ENCODE data around the gene SPTSSA.
"Not testable (repeated sequence)": the region's sequence is repeated elsewhere in the genome, so short reads cannot be mapped to it uniquely, and the experiment has no call there.

Gene SPTSSA

DNA sequence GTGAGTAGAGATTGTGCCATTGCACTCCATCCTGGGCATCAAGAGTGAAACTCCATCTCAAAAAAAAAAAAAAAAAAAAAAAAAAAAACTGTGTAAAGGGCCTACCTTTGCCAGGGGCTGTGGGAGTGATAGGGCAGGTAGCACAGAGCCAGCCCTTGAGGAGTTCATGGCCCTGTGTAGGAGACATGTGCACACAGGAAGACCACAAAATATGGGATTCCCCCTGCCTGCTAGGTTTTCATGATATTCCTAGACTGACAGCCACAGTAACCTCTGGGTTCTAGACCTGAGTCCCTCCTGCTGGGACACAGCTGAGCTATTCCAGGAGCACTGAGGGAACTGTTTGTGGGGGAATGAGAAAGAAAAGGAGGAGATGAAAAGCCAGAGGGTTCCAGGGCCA lies 8.3 kb upstream of the SPTSSA start:
- DNase-seq = no peak

DNA sequence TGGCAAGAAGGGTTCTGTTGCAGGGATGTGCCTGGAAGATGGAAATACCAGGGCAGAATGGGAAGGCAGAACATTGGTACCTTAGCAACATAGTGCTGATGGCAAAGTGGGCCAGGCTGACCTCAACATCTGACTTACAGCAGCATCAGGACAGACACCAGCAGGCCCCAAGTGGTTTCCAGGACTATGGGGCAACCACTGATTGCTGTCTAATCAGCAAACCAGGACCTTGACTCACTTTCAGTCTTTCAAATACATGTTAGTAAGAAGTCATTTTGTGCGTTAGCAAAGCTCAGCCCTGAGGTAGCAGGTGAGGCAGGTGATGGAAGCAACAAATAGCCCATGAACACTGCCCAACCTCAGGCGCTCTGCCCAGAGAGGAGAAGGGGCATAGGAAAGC lies 4.7 kb upstream of the SPTSSA start:
- no peak for DNase-seq

DNA sequence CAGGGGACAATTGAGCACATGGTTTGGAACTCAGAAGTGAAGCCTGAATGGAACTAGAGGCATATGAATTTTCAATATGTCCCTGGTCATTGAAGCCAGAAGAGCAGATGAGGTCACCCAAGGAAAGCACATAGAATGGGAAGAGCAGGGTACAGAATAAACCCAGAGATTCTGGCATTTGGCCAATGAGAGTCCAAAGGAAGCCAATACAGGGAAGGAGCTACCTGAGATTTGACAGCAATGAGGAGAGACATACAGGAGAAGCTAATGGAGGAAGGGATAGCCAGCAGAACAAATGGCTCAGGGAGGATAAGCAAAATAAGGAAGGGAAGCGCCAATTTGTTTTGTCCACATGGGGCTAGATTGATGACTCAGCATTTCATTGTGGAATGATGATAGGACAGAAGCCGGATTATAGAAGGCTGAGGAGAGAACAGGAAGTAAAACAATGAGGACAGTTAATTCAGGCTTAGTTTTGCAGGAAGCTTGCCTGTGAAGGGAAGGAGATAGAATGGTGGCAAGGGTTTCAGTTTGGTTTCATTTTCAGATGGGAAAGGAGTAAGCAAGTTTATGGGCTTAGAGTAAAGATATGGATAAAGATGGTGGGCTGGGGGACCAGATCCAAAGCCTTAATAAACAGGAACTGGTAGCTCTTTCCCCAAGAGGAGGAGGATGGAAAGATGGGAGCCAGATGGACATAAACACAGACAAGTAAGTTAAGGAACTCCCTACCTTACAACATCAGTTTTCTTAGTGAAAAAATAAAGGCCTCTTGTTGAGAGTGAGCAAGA lies 3.2 kb upstream of the SPTSSA start:
- DNase-seq = peak; percentile 46

DNA sequence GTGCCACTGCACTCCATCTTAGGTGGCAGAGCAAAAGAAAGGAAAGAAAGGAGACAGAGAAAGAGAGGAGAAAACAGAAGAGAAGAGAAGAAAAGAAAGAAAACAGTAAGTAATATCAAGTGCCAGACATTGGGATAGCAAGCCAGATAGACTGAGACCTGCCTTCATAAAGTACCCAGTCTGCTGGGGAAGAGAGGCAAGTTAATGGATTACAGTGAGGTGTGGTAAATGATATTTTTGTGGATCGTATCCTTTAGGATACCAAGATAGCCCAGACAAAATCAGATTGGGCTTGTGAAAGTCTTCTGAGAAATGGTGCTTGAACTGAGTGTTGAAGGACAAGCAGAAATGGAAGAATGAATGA lies 1.5 kb upstream of the SPTSSA start:
- DNase-seq = no peak

DNA sequence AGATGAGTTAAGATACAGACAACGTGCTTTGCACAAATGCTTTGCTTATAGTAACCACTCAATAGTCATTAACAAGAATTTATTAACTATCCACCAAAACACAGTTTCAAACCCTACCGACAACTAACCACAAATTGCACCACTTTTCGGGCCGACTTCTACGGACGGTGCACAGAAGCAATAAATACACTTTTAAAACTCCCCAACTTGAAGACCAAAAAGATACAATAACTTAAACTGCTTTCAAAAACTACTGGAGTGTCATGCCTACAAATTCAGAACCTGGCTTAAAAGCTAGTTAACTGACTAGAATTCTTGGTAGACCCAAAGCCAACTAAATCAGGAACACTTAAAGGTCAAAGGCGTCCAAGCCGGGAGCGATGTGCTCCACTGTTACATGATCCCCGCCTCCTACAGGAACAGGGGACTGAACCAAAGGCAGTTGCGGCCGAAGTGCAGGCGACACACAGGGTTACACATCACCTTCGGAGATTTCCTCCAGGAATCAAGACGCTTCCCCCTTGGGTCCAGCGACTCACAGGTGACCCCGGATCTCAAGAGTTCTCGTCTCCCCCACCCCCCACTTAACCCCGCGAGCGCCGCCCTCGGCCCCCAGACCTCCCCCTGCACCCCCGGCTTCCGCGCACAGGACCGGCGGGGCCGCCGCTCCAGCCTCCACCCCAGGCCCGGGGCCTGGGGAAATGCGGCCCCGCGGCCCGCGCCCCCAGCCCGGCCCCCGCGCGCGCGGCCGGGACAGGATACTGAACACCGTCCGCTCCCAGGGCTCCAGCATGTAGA lies 507 bp downstream of the SPTSSA start:
- DNase-seq = peak; percentile 36

DNA sequence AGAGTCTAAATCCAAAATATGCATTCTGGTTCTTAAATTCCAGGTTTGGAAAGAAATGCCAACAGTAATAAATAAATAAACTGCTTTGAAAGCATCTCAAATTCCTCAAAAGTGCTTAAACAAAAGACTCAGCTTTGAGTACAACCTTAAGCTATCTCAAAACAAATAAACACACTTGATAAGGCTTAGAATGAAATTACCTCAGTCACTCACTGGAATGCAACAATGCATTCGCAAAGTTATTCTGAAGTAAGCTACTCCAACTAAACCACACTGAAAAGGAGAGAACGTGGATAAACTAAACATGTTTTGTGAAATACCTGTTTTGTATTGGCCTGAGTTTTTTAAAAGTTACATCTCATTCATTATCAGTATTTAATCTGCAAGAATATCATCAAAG lies 1.2 kb downstream of the SPTSSA start:
- peak; percentile 28 for DNase-seq

DNA sequence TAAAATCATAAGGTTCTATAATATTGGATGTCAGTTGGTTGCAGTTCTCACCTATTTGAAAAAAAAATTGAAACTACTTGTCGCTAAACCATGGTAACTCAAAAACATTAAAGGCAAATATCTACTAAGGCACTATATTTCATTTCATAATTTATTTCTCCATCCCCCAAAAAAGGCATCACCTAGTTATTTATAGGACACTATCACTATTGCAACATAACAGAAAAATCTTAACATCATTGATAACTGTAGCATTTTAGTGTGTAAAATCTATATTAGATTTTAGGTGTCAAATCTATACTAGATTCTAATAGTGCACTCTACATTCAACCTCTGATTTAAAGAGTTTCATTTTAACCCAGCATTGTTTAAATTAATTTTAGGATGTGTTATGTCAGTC lies 1.7 kb downstream of the SPTSSA start:
- no peak for DNase-seq

DNA sequence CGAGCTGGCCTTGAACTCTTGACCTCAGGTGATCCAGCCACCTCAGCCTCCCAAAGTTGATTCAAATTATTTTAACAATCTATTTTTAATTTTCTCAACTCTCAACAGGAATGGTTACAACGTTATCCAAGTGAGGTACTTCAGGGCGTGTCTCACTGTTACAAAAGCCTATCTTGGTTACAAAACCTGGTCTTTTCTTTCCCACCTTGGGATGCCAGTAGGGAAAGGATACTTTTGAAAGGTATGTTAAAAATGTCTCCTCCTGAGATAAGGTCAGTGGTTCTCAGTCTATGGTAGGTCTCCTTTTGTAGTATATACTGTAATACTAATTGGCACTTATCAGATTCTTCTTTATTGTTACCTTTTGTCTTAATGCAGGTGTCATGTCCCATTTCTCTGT lies 4.9 kb downstream of the SPTSSA start:
- no peak for DNase-seq

DNA sequence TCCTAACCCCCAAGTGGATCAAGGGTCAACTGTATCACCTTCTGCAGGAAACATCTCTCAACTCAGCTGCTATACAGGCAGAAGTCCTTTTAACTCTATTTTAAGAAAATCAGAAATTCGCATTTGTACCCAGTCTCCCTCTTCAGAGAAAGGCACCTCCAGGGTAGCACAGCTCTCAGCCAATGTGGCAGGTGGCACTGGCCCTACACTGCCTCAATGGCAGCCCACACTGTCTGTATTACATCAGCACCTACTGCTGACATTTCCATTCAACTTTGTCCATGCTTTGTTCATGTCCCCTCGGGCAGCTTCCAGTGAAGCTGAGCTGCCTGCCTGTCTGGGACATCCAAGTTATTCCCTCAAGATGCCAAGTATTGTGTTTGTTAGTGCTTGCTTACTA lies 8.8 kb downstream of the SPTSSA start:
- DNase-seq = no peak

DNA sequence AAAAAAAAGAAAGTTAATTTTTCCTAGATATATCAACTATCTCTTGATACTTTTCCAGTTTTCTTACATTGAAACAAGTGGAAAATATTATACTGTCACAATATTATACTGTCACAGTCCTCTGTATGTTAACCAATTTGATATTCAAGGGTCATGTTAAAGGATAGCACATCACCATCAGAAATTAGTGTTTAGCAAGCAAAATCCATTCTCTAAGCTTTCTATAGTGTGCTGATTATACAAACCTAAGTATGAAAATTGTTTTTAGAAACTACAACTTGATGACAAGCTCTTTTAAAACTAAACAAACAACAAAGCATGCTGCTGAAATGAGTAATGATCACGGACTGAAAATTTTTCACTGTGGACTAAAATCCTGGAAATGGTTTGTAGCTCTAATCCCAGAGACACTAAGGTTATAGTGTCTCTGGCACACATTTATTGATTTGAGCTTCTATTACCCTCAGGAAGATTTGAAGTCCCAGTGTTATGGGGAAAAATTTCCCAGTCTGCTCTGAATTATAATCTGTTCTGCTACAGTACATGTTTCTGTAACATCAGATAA lies 9.7 kb downstream of the SPTSSA start:
- DNase-seq = no peak

DNA sequence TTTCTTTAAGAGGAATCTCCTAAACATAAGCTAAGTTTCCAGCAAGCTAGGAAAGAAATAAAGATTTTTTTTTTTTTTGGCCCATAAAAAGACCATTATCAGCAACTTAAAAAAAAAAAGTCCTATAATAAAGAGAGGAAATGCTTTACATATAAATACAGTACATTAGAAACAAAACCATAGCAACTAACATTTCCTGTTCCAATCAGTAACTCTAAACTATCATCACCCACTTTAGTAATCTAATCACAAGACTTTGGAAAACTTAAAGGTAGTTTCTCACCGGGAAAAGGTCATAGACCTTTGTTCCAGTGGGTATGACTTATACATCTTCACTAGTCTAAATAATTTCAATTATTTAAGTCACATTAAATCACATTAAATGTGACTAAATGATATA lies 11.1 kb downstream of the SPTSSA start:
- no peak for DNase-seq

DNA sequence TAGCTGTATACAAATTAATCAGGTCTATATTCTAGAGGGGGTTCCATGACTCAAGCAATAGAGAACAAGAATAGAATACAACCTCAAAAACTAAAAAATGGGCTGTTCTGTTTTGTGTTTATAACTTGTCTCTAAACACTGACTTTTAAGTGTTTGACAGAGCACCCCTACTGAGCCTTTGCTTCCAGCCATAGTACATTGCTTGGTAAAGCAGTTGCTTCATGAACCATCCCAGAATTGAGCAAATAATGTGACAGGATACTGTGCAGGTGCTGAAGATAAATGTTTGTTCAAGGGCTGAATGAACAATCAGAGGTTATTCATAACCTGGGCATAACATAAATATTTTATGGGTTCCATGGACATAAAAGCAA lies 11.5 kb downstream of the SPTSSA start:
- no peak for DNase-seq

DNA sequence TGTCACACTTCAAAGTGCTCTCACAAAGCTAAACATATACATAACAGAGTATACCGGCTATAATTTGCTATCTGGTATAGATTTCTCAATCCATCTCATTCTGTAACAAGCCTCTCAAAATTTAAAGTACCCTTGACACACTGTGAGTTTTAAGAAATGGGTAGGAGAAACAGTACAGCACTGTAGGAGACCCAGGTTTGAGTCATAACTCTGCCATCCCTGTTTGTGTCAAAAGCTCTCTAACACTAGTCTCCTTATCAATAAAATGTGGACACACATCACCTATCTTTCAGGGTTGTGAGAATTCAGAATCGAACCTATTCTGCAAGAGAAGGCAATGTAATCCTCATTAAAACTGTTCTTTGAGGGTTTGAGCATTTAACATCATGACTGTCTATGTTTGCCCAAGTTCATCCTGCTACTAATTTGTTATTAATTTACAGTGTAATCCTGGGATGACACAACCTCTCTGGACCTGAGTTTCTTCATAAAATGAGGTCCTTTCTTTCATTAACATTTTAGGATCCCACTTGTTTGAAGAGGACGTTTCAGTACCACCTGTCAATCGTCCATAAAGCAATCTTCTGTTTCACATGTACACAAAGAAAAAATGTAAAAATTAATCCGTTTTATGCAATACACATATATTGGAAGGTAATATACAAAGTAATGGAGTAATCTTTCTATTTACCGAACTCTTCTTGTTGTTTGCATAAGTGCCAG lies 12.1 kb downstream of the SPTSSA start:
- DNase-seq = no peak

DNA sequence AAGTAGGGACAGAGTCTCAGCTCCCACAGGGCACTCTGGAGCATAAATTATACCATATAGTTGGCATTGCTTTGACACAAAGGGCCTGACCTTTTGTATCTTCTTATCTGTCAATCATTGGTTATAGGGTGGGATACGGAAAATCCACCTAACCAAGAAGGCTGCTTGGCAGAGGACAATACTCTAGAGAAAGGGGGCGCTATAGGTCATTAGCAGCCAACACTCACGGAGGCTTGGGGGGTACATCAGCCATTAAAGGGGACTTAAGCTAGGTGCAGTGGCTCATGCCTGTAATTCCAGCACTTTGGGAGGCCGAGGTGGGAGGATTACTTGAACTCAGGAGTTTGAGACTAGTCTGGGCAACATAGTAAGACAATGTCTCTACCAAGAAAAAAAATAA lies 22.9 kb downstream of the SPTSSA start:
- no peak for DNase-seq

DNA sequence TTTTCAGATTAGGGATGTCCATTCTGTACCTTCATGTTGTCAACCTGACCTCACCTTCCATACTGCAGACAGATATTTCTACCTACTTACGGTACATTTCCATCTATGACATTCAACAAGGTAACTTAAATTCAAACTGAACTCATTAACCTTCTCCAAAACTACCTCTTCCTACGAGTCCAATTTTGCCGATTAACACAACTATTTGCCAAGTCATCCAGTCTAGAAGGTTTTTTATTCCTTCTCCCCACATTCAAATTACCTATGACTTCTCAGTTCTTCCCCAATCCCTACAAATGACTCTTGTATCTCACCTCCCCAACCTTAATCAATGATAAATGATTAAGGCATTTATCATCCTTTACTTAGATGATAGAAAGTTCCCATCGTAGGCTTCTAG lies 23.6 kb downstream of the SPTSSA start:
- DNase-seq = no peak

DNA sequence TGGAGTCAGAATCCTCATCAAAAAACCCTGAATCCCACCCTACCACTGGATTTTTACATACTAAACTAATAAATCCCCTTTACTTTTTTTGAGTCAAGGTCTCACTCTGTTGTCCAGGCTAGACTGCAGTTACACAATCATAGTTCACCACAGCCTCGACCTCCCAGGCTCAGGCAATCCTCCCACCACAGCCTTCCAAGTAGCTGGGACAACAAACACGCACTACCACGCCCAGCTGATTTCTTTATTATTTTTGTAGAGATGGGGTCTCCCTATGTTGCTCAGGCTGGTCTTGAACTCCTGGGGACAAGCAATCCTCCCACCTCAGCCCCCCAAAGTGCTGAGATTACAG lies 24.3 kb downstream of the SPTSSA start:
- DNase-seq = no peak

DNA sequence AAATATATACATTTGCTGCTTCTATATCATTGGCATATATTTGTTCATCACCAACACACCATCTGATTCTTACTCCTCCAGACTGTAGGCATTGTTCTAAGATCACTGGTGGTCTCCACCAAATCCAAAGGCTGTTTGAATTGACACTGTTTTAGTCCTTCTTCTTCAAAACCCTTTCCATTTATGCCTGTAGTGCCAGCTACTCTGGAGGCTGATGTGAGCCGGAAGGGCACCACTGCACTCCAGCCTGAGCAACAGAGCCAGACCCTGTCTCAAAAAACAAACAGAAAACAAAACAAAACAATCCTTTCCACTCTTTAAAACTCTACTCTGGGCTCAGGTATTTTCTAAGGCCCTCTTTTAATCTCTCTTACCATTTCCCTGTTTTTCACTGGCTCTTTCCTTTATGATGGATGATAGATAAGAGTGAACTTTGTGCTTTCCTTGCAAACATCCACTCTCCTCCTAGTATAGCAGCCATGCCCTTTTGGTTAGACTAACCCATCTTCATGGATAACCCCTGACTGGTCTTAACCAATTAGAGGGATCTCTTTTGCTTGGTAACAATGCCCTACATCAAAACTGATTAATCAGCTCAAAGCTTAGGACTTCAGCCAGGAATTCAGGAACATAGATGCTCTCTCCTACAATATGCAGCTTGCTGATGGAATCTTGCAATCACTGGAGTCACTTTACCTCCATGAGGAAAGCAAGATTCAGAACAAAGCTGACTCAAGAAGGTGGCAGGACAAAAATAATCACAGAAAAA lies 24.9 kb downstream of the SPTSSA start:
- DNase-seq = no peak

DNA sequence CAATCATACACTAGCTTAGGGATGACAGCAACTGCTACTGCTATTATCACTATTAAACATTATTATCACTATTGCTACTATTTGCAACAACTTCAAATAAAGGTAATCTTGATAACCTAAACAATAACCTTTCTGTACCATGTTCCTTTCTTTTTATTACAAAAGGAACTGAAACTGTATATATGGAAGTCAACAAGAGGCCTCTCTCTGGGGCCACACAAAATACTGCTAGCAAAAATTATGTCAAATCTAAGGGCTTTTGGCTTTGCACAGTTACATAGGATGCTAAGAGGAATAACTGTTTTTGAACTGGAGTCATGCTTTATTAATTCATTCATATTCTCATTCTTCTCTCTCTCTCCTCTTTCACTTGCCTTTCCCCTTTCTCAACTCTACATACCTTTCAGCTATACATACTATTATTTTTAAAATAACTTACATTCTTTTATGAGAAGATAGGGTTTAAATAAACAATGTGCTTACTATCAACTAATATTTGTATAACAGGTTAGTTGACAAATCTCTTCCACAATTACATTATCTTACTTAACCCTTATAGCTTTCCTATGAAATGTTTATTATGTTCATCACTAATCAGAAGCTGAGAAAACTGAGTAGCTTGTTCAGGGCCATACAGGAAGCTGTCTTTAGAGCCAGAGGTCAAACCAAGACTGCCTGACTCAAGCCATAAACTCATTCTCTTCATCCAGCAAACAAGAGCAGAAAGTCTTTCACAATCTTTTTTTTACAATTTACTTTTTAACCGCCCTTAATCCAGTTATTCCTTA lies 25.7 kb downstream of the SPTSSA start:
- DNase-seq = peak; percentile 33

DNA sequence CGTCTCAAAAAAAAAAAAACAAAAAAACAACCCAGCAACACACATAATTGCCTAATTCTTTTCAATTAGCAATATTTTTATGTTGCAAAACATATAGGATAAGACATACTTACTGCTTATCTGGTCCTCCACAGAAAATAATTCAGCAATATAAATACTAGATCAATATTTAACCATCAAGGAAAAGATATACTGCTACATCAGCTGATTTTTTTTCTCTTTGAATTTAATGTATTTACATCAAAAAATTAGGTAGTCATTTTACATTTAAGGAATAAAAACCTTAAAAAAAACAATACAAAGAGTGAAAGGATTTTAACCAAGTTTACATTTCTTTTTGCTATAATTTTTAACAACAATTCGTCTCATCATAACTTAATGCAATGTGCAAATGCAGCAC lies 28.1 kb downstream of the SPTSSA start:
- no peak for DNase-seq

DNA sequence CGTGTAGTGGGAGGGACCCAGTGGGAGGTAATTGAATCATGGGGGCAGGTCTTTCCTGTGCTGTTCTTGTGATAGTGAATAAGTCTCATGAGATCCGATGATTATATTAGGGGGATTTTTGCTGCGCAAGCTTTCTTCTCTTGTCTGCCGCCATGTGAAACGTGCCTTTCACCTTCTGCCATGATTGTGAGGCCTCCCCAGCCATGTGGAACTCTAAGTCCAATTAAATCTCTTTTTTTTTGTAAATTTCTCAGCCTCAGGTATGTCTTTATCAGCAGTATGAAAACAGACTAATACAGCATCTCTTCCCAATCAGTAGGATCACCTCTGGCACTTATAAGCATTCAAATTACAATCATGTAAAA lies 34.0 kb downstream of the SPTSSA start:
- not testable (repeated sequence) for DNase-seq

DNA sequence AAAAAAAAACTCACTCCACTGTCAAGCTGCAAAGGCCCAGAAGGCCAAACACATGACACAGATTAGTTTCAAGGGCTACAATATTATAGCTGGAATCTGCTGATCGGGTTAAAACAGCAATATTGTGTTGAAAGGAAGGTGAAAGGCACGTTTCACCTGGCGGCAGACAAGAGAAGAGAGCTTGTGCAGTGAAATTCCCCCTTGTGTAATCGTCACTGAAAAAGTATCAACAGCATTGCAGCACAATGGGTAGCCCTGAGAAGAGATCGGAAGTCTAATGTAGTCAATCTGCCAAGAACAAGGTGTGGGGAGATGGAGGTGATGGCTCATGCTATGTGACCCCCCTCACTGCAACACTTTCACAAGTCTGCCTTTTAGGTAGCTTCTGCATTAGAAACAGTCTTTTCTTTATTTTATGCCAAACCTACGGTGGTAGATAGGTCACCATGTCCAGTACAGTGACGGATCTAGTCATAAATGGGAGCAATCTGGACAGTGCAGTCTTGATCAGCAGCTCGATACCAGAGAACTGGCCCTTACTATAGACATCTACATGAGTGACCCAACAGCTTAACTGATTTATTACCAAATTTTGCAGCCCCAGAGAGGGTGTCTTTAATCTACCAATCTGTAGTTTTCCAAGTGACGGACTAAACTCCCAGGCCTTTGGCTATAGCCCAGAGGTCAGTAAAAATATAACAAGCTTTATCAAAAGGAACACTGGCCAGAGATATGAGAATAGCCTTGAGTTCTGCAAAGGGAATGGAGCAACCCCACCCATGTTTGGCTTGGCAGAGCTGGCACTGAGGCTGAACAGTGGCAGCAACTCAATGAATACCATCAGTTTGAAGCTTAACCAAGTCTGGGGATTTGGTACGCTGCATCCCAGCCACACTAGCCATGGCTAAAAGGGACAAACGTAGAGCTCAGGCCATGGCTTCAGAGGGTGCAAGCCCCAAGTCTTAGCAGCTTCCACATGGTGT lies 35.4 kb downstream of the SPTSSA start:
- no peak for DNase-seq

All from fibroblast of skin of right biceps (primary cell).